A549 (cell line): ENCODE data around the gene KPTN. TPM values are rescaled to one million over a fixed set of nuclear protein-coding genes. Genes with fewer than 3 reads are reported as not detected.

Source experiments
- ATAC-seq, 2 experiments: fragments of 200-7000 bp in 1 of 2; fragments of >200 bp in 1 of 2; cut with Nextera tagmentation in 1 of 2; cut with Tn5 transposase in 1 of 2; 3 replicates each; pipeline versions ENCODE4 v1.8.0 to v1.9.1; 2018 to 2020; ENCODE audit warnings: mild to moderate bottlenecking in 1 of 2, moderate library complexity in 1 of 2
- CTCF ChIA-PET: fragments of 300-600 bp; sonication (Branson Sonifier 250); formaldehyde crosslinking; extraction: SDS; loops from one replicate; lab custom pipeline; 2021; ENCODE audit warnings: antibody characterized with exemption, inconsistent platforms; lab: Yijun Ruan, JAX
- POLR2A ChIA-PET: fragments of 350-600 bp; formaldehyde crosslinking; extraction: SDS; loops from one replicate; lab custom pipeline; 2021; ENCODE audit warnings: antibody characterized with exemption, inconsistent platforms; lab: Yijun Ruan, JAX
- DNase-seq, 2 experiments: peaks; one replicate each; pipeline versions ENCODE4 v3.0.0 to v3.0.0-alpha.2; 2011 to 2016; ENCODE audit warnings: low read depth in 1 of 2, low spot score in 1 of 2
- FAIRE-seq: peaks from 2 replicates; lab custom pipeline; 2011; peaks lifted over from hg19 to GRCh38; lab: Jason Lieb, UNC
- H3K27ac ChIP-seq, 2 experiments: fragments of >200 bp; sonication (Bioruptor Twin); formaldehyde crosslinking; 3 replicates each; pipeline ENCODE4 v1.5.1; 2016 to 2017
- H3K4me1 ChIP-seq: fragments of >200 bp; sonication (Bioruptor Twin); formaldehyde crosslinking; 3 replicates; pipeline ENCODE4 v1.6.1; 2016
- H3K4me2 ChIP-seq: fragments of >200 bp; sonication (Bioruptor Twin); formaldehyde crosslinking; 3 replicates; pipeline ENCODE4 v1.6.1; 2016
- H3K4me3 ChIP-seq: fragments of >200 bp; sonication (Bioruptor Twin); formaldehyde crosslinking; 3 replicates; pipeline ENCODE4 v1.5.1; 2016
- H3K9me3 ChIP-seq: fragments of >200 bp; sonication (Bioruptor Twin); formaldehyde crosslinking; 3 replicates; pipeline ENCODE4 v1.6.1; 2016
- BCL3 ChIP-seq: fragments of >200 bp; sonication (Bioruptor Twin); formaldehyde crosslinking; IDR thresholded peaks from 3 replicates; pipeline ENCODE4 v1.6.1; 2016
- CBX8 ChIP-seq: fragments of 200-600 bp; sonication (generic); IDR thresholded peaks from 2 replicates; pipeline ENCODE4 v1.6.1; 2016
- CEBPB ChIP-seq, 2 experiments: fragments of >200 bp in 1 of 2; sonication (Bioruptor Twin) in 1 of 2; formaldehyde crosslinking in 1 of 2; IDR thresholded peaks; 2 replicates each; pipeline ENCODE4 v1.6.1; 2012 to 2016
- CHD2 ChIP-seq: fragments of 150-350 bp; IDR thresholded peaks from 2 replicates; pipeline ENCODE4 v1.6.1; 2014; ENCODE audit warnings: low read length; ENCODE audit not compliant: partially characterized antibody
- ESRRA ChIP-seq: fragments of 150-350 bp; IDR thresholded peaks from 2 replicates; pipeline ENCODE4 v1.6.1; 2014; ENCODE audit warnings: mild to moderate bottlenecking, low read length, borderline replicate concordance
- FOSB ChIP-seq: fragments of 250-450 bp; sonication (Bioruptor Pico); IDR thresholded peaks from 2 replicates; pipeline ENCODE4 v1.5.0; 2020; ENCODE audit warnings: mild to moderate bottlenecking, moderate library complexity
- HDAC2 ChIP-seq: fragments of 200-600 bp; sonication (generic); IDR thresholded peaks from 2 replicates; pipeline ENCODE4 v1.6.1; 2016
- HEYL ChIP-seq: fragments of 250-450 bp; sonication (Bioruptor Pico); IDR thresholded peaks from 2 replicates; pipeline ENCODE4 v1.8.0; 2021; ENCODE audit warnings: mild to moderate bottlenecking, moderate library complexity
- HOXB13 ChIP-seq: fragments of 250-450 bp; sonication (Bioruptor Pico); IDR thresholded peaks from 2 replicates; pipeline ENCODE4 v1.5.0; 2020; ENCODE audit warnings: low read depth, mild to moderate bottlenecking, moderate library complexity
- JUNB ChIP-seq: fragments of >200 bp; sonication (Bioruptor Twin); formaldehyde crosslinking; IDR thresholded peaks from 2 replicates; pipeline ENCODE4 v1.6.1; 2016
- MAZ ChIP-seq: fragments of 150-350 bp; IDR thresholded peaks from 2 replicates; pipeline ENCODE4 v1.6.1; 2014; ENCODE audit warnings: antibody characterized with exemption, low read depth, low read length, borderline replicate concordance
- NR3C1 ChIP-seq: fragments of >200 bp; sonication (Bioruptor Twin); formaldehyde crosslinking; IDR thresholded peaks from 3 replicates; pipeline ENCODE4 v1.6.1; 2017
- POLR2AphosphoS2 ChIP-seq: conservative IDR thresholded peaks from 2 replicates; pipeline ENCODE4 v1.6.1; 2012; ENCODE audit warnings: low read length, improper control_type of control experiment, inconsistent platforms
- SMC3 ChIP-seq: fragments of >200 bp; sonication (Bioruptor Twin); formaldehyde crosslinking; IDR thresholded peaks from 3 replicates; pipeline ENCODE4 v1.6.1; 2018; ENCODE audit warnings: inconsistent platforms
- TFCP2L1 ChIP-seq: fragments of 250-450 bp; sonication (Bioruptor Pico); IDR thresholded peaks from 2 replicates; pipeline ENCODE4 v1.5.0; 2021; ENCODE audit warnings: mild to moderate bottlenecking
- USF2 ChIP-seq: fragments of 450-650 bp; IDR thresholded peaks from 2 replicates; pipeline ENCODE4 v1.6.1; 2014; ENCODE audit warnings: antibody characterized with exemption
- ZFP36 ChIP-seq: fragments of 450-650 bp; IDR thresholded peaks from 2 replicates; pipeline ENCODE4 v1.6.1; 2014; ENCODE audit warnings: borderline replicate concordance; ENCODE audit not compliant: partially characterized antibody
- WGBS: methylation state at CpG from one replicate; pipeline ENCODE4 v1.1.6; 2017; ENCODE audit errors: missing lambda C conversion rate; 5-methylcytosine and 5-hydroxymethylcytosine counted together
- polyA plus RNA-seq, 4 experiments: library from polyadenylated mRNA; depleted of rRNA in 3 of 4; stranded (reverse); fragments of >200 nt; fragmentation: RNase III in 1 of 4; extraction: RNeasy Plus Mini Kit Qiagen cat#74134 plus additional on column Dnase treatment in 1 of 4; gene quantifications; 2 replicates in 3 of 4; 3 replicates in 1 of 4; pipeline ENCODE4 v1.2.3, GENCODE V29; 2011 to 2017

Gene KPTN
- polyA plus RNA-seq, 2 of the 4 experiments (the other 2 are of a cell fraction): 10.6 to 20.6 TPM

- no peak for FAIRE-seq
- CTCF ChIA-PET: interaction anchor here (0.9 to 4.4 kb wide), 6 partner anchors 10 to 204 kb away, joined by 3 to 27 read pairs (median 10); partner anchors contain the start of genes KPTN and NAPA
These were observed 19.3 kb upstream of the KPTN start for GRCh38 chr19:47503130-47503825.

GRCh38 chr19:47499863-47500830 lies 16.1 kb upstream of the KPTN start:
- Histone ChIP-seq H3K9me3 (no peaks in the 10 kb centered on the region), H3K27ac (no peak overlapping the region), H3K4me2 (no peak overlapping the region)
- ATAC-seq (no peak), FAIRE-seq (peak; percentile 18)
- 93% methylated on average over 32 of the region's 32 CpGs for WGBS
- CTCF ChIA-PET: interaction anchor here (0.6 to 9.7 kb wide), 12 partner anchors 9 to 215 kb away, joined by 3 to 52 read pairs (median 7); partner anchors contain the start of genes EHD2, KPTN and NAPA
- POLR2A ChIA-PET: no interaction called here
- TF ChIP-seq HEYL (no peak), SMC3 (no peak), FOSB (CRISPR knock-in tag) (no peak), NR3C1 (no peak), HDAC2 (no peak), ZFP36 (no peak), CBX8 (no peak)
- TF ChIP-seq, all 56 proteins: peak for 0
- DNase-seq: no peak
- no peak overlapping the region for H3K4me3 ChIP-seq
- no peaks in the 10 kb centered on the region for H3K4me1 ChIP-seq

More at GRCh38 chr19:47503130-47503825, 19.3 kb upstream of the KPTN start:
- DNase-seq (no peak), ATAC-seq (no peak)
- Histone ChIP-seq H3K9me3 (no peaks in the 10 kb centered on the region), H3K4me1 (no peaks in the 10 kb centered on the region), H3K4me3 (no peak overlapping the region), H3K4me2 (no peak overlapping the region), H3K27ac (no peak overlapping the region)
- 89% methylated on average over 13 of the region's 13 CpGs for WGBS
- POLR2A ChIA-PET: no interaction called here
- TF ChIP-seq MAZ (no peak), NR3C1 (no peak)

GRCh38 chr19:47499371-47499770 lies 15.4 kb upstream of the KPTN start:
- POLR2A ChIA-PET: no interaction called here
- 95% methylated on average over 7 of the region's 7 CpGs for WGBS
- Histone ChIP-seq H3K4me3 (no peak overlapping the region), H3K27ac (no peak overlapping the region), H3K4me1 (no peaks in the 10 kb centered on the region), H3K4me2 (no peak overlapping the region), H3K9me3 (no peaks in the 10 kb centered on the region)
- FAIRE-seq: no peak
- DNase-seq: no peak
- CTCF ChIA-PET: interaction anchor here (0.6 to 9.7 kb wide), 11 partner anchors 12 to 215 kb away, joined by 3 to 52 read pairs (median 3); partner anchors contain the start of genes EHD2, KPTN and NAPA
- TF ChIP-seq CHD2: no peak
- TF ChIP-seq BCL3: no peak
- TF ChIP-seq ESRRA: no peak
- TF ChIP-seq JUNB: no peak
- TF ChIP-seq POLR2AphosphoS2: no peak
- TF ChIP-seq SMC3: no peak
- no peak for TF ChIP-seq USF2
- no peak for TF ChIP-seq NR3C1
- TF ChIP-seq MAZ: no peak
- no peak for TF ChIP-seq TFCP2L1 (CRISPR knock-in tag)
- TF ChIP-seq HOXB13 (CRISPR knock-in tag): no peak
- no peak for TF ChIP-seq CEBPB (IDR thresholded peaks at IDR 0.05)
- ATAC-seq: no peak
